HFFc6 (cell line): Measurements from ENCODE around the gene EXOC5. TPM values are rescaled to one million over a fixed set of nuclear protein-coding genes. Genes with fewer than 3 reads are reported as not detected.

Source experiments
- DNase-seq: peaks from one replicate; pipeline ENCODE4 v3.0.0-alpha.2; 2018
- H3K27ac Mint-ChIP-seq: 2 replicates; pipeline ENCODE4 v1.8.0; 2020; ENCODE audit warnings: mild to moderate bottlenecking, mixed read lengths
- H3K27me3 Mint-ChIP-seq: 2 replicates; pipeline ENCODE4 v1.8.0; 2021; ENCODE audit warnings: mild to moderate bottlenecking, moderate library complexity, mixed read lengths; ENCODE audit not compliant: insufficient read depth
- H3K36me3 Mint-ChIP-seq: 2 replicates; pipeline ENCODE4 v1.8.0; 2021; ENCODE audit warnings: low read depth, mixed read lengths
- H3K4me1 Mint-ChIP-seq: 2 replicates; pipeline ENCODE4 v1.8.0; 2020; ENCODE audit warnings: low read depth, mixed read lengths
- H3K4me3 Mint-ChIP-seq: 2 replicates; pipeline ENCODE4 v1.8.0; 2020; ENCODE audit warnings: mild to moderate bottlenecking, moderate library complexity, mixed read lengths
- H3K9me3 Mint-ChIP-seq: 2 replicates; pipeline ENCODE4 v1.8.0; 2020; ENCODE audit warnings: mild to moderate bottlenecking, mixed read lengths
- CTCF ChIP-seq: fragments of 200-600 bp; sonication (generic); IDR thresholded peaks from 2 replicates; pipeline ENCODE4 v1.5.0; 2021; ENCODE audit warnings: antibody characterized with exemption, mild to moderate bottlenecking
- total RNA-seq, 6 experiments: library from RNA; stranded (reverse); fragmentation: NEBNext Ultra II Directional; extraction: Animal tissue kit (Norgen Biotek cat#: 25700); gene quantifications; 2 replicates in 1 of 6; 3 replicates in 5 of 6; pipeline ENCODE4 v1.2.3, GENCODE V29; 2021

EXOC5 gene
- total RNA-seq, 6 experiments from 2014 or later: 102 to 117 (median 111) TPM

- no peaks in the 10 kb centered on the region for H3K9me3 Mint-ChIP-seq
- no peaks in the 10 kb centered on the region for H3K4me1 Mint-ChIP-seq
- H3K36me3 Mint-ChIP-seq: no peaks in the 10 kb centered on the region
- TF ChIP-seq CTCF: no peak
- H3K4me3 Mint-ChIP-seq: no peak overlapping the region
- DNase-seq: no peak
- no peak overlapping the region for H3K27ac Mint-ChIP-seq
- peaks cover 8% of the 10 kb centered on the region; the same call in 1 of the 2 replicates for H3K27me3 Mint-ChIP-seq
Observed at GRCh38 chr14:57171903-57172302, 96.8 kb downstream of the EXOC5 start.

GRCh38 chr14:57171363-57171762 is 97.3 kb downstream of the EXOC5 start:
- Mint-ChIP-seq H3K4me1 (no peaks in the 10 kb centered on the region), H3K27ac (no peak overlapping the region), H3K4me3 (no peak overlapping the region), H3K27me3 (peaks cover 8% of the 10 kb centered on the region; the same call in 1 of the 2 replicates), H3K36me3 (no peaks in the 10 kb centered on the region), H3K9me3 (no peaks in the 10 kb centered on the region)
- TF ChIP-seq CTCF: no peak
- DNase-seq: no peak

GRCh38 chr14:57169901-57170300 is 98.8 kb downstream of the EXOC5 start:
- no peaks in the 10 kb centered on the region for H3K4me1 Mint-ChIP-seq
- TF ChIP-seq CTCF: no peak
- H3K36me3 Mint-ChIP-seq: no peaks in the 10 kb centered on the region
- no peaks in the 10 kb centered on the region for H3K9me3 Mint-ChIP-seq
- no peak overlapping the region for H3K27ac Mint-ChIP-seq
- H3K27me3 Mint-ChIP-seq: peaks cover 8% of the 10 kb centered on the region; the same call in 1 of the 2 replicates
- H3K4me3 Mint-ChIP-seq: no peak overlapping the region
- DNase-seq: no peak

- no peaks in the 10 kb centered on the region for H3K4me1 Mint-ChIP-seq
- peaks cover 8% of the 10 kb centered on the region; the same call in 1 of the 2 replicates for H3K27me3 Mint-ChIP-seq
- no peak overlapping the region for H3K27ac Mint-ChIP-seq
- H3K4me3 Mint-ChIP-seq: no peak overlapping the region
- TF ChIP-seq CTCF: no peak
- no peaks in the 10 kb centered on the region for H3K36me3 Mint-ChIP-seq
- no peak for DNase-seq
- no peaks in the 10 kb centered on the region for H3K9me3 Mint-ChIP-seq
Observed at GRCh38 chr14:57168138-57168679, 100.5 kb downstream of the EXOC5 start.

- Mint-ChIP-seq H3K27ac (no peak overlapping the region), H3K36me3 (no peaks in the 10 kb centered on the region), H3K27me3 (no peaks in the 10 kb centered on the region; the same call in 1 of the 2 replicates), H3K9me3 (no peaks in the 10 kb centered on the region), H3K4me1 (no peaks in the 10 kb centered on the region), H3K4me3 (no peak overlapping the region)
- TF ChIP-seq CTCF: no peak
- no peak for DNase-seq
Observed at GRCh38 chr14:57161583-57162234, 107.0 kb downstream of the EXOC5 start.
